Measurements from ENCODE around the gene IER2.
"Not testable (repeated sequence)": the region's sequence is repeated elsewhere in the genome, so short reads cannot be mapped to it uniquely, and the experiment has no call there.

IER2 gene

GRCh38 chr19:13146763-13147563, 3.2 kb upstream of the IER2 start:
- DNase-seq = no peak

GRCh38 chr19:13149173-13149627, 1.0 kb upstream of the IER2 start:
- not testable (repeated sequence) for DNase-seq

GRCh38 chr19:13149628-13150186, 504 bp upstream of the IER2 start:
- DNase-seq = peak; percentile 57

- DNase-seq = no peak
Observed at GRCh38 chr19:13150931-13151604, 857 bp downstream of the IER2 start.

GRCh38 chr19:13151605-13152355, 1.6 kb downstream of the IER2 start:
- DNase-seq = peak; percentile 94

GRCh38 chr19:13152356-13152973, 2.3 kb downstream of the IER2 start:
- no peak for DNase-seq

- DNase-seq = peak; percentile 92
Observed at GRCh38 chr19:13152974-13153568, 2.9 kb downstream of the IER2 start.

GRCh38 chr19:13153569-13154240, 3.5 kb downstream of the IER2 start:
- DNase-seq = peak; percentile 50

- no peak for DNase-seq
Observed at GRCh38 chr19:13154241-13154778, 4.1 kb downstream of the IER2 start.

- DNase-seq = no peak
Observed at GRCh38 chr19:13154911-13155471, 4.8 kb downstream of the IER2 start.

GRCh38 chr19:13155472-13156359, 5.5 kb downstream of the IER2 start:
- DNase-seq = no peak

GRCh38 chr19:13159713-13160112, 9.5 kb downstream of the IER2 start:
- DNase-seq = no peak

- DNase-seq = no peak
Observed at GRCh38 chr19:13160557-13160956, 10.3 kb downstream of the IER2 start.

GRCh38 chr19:13162724-13163608, 12.8 kb downstream of the IER2 start:
- DNase-seq = peak; percentile 86

- DNase-seq = no peak
Observed at GRCh38 chr19:13163609-13164342, 13.6 kb downstream of the IER2 start.

GRCh38 chr19:13164343-13165161, 14.3 kb downstream of the IER2 start:
- peak; percentile 55 for DNase-seq
